H4 (cell line): ENCODE data around the gene SMCO1. TPM values are rescaled to one million over a fixed set of nuclear protein-coding genes. Genes with fewer than 3 reads are reported as not detected.
"Not testable (repeated sequence)": the region's sequence is repeated elsewhere in the genome, so short reads cannot be mapped to it uniquely, and the experiment has no call there.

Source experiments
- DNase-seq: peaks from one replicate; pipeline ENCODE4 v3.0.0-alpha.2; 2015; ENCODE audit warnings: low spot score
- total RNA-seq: library from RNA; depleted of rRNA; stranded (reverse); fragments of >200 nt; shearing (Covaris generic); gene quantifications from 2 replicates; pipeline ENCODE4 v1.2.3, GENCODE V29; 2014; rRNA removed

The SMCO1 gene, protein sequence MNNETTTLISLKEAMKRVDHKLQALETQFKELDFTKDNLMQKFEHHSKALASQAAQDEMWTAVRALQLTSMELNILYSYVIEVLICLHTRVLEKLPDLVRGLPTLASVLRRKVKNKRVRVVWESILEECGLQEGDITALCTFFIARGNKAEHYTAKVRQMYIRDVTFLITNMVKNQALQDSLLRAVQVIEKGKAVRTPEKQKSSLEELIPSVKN
- not detected in 2 replicates for total RNA-seq

DNA sequence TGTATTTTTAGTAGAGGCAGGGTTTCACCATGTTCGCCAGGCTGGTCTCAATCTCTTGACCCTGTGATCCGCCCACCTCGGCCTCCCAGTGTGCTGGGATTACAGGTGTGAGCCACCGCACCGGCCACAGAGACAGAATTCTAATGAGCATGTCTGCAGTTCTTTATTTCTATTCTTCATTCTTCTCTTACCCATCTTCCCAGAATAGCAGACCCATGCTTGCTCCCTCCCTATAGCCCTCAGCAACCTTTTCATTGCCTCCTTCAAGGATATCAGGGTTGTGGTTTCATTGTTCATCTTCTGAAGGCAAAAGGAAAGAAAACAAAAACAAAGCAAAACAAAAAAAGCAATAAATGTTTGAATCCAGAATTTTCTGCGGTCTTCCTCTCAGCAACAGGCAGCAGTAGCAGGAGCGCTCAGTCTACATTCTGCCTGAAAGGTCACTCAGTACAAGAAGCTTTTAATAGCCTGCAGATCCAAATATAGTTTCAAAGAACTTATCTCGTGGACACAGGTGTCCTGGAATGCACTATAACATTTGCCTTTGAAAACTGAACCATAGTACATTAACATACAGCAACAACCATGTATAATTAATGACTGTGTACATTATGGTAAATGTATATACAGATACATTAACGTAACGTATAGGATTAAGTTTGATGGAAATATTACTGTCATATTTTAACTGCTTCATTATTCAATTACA, at the start of gene SMCO1:
TSS of gene SMCO1 (minus strand) at position 434 of the 709 bp plus-strand sequence. CDS start at position 297, 137 bp downstream.
- DNase-seq = no peak

GRCh38 chr3:196563721-196564225, 48.6 kb upstream of the SMCO1 start:
- peak; percentile 63 for DNase-seq

DNA sequence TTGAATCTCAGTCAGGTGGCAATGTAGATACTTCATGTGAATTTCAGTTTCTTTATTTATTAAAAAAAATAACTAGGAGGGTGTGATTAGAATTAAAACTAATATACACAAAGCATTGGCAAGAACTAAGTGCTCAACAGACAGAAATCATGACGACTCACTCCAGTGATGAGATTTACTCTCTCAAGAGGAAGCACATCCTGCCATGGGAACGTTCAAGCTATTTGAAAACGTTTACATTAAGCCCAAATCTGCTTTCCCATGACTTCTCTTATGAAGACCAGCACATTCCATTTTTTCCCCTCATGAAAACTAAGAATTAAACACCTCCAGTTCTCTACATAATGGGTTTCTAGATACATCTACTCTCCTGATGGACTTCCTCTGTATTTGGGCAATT, 44.7 kb upstream of the SMCO1 start:
- no peak for DNase-seq

- DNase-seq = no peak
Measured at GRCh38 chr3:196558476-196558875, 43.3 kb upstream of the SMCO1 start.

DNA sequence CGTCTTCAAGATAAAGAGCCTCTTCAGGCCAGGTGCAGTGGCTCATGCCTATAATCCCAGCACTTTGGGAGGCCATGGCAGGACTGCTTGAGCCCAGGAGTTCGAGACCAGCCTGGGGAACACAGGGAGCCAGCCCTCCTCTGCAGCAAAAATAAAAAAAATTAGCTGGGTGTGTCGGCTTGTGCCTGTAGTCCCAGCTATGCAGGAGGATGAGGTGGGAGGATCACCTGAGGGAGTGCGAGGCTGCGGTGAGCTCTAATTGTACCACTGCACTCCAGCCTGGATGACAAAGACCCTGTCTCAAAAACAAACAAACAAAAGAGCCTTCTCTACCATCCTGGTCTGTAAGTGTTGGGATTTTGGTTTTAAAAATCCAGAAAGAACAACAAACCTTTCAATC, 42.1 kb upstream of the SMCO1 start:
- DNase-seq = no peak

DNA sequence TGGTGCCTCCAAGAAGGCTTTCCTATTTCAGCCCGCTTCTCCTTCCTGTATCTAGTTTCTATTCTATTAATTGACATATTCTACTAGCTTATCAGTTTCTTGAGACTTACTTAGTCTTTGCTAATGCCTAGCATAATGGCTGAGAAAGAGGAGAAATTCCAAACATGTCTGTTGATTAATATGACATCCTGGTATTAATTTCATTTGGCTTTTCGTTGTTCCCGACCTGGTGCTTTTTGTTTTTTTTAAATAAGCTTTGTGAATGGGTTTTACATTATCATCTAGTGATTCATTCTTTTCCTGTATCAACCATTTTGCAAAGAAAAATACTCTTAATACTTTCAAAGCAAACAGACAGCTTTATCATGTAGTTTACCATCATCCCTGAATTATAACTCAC, 40.1 kb upstream of the SMCO1 start:
- DNase-seq = no peak

- no peak for DNase-seq
Measured at GRCh38 chr3:196554205-196554604, 39.1 kb upstream of the SMCO1 start.

- no peak for DNase-seq
Measured at GRCh38 chr3:196553551-196553950, 38.4 kb upstream of the SMCO1 start.

DNA sequence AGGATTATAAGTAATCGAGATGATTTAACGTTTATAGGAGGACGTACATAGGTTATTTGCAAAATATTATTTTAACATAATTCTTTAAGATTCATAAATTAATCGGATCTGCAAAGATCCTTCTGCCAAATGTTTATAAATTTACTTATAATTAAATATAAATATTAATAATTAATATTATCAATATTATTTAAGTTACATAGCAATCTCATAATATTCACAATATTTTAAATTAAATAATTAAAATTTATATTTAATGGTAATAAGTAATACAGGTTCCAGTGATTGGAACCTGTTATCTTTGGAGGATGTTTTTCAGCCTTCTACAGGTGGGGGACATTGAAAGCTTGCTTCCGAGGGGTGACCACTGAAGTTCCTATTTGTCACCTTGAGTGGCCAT, 37.1 kb upstream of the SMCO1 start:
- DNase-seq = no peak

GRCh38 chr3:196550172-196550571, 35.0 kb upstream of the SMCO1 start:
- not testable (repeated sequence) for DNase-seq

DNA sequence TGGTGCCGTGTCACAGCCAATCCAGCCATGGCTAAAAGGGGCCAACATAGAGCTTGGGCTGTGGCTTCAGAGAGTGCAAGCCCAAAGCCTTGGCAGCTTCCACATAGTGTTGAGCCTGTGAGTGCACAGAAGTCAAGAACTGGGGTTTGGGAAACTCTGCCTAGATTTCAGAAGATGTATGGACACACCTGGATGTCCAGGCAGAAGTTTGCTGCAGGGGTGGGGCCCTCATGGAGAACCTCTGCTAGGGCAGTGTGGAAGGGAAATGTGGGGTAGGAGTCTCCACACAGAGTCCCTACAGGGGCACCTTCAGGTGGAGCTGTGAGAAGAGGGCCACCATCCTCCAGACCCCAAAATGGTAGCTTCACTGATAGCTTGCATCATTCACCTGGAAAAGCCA, 34.2 kb upstream of the SMCO1 start:
- not testable (repeated sequence) for DNase-seq

DNA sequence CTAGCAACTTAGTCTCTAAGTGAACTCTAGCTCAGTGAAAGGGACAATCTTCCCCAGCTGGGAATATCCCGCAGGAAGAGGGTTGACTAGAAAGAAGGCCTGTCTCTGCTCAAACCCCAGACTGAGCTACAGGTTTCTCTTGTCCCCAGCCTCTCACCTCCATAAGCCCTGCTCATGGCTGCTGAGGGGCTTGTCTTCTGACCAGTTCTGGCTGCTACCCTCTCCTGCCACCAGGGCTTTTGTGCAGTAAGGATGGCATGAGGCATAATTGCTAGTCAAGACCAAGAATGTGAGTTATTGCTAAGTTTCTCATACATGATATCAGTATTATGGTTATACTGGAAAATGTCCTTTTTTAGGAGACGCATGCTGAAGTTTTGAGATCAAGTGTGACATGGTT, 31.9 kb upstream of the SMCO1 start:
- no peak for DNase-seq

- DNase-seq = no peak
Measured at GRCh38 chr3:196546537-196546936, 31.4 kb upstream of the SMCO1 start.

- DNase-seq = no peak
Measured at GRCh38 chr3:196544491-196544992, 29.4 kb upstream of the SMCO1 start.

GRCh38 chr3:196541684-196542445, 26.7 kb upstream of the SMCO1 start:
- DNase-seq = no peak

DNA sequence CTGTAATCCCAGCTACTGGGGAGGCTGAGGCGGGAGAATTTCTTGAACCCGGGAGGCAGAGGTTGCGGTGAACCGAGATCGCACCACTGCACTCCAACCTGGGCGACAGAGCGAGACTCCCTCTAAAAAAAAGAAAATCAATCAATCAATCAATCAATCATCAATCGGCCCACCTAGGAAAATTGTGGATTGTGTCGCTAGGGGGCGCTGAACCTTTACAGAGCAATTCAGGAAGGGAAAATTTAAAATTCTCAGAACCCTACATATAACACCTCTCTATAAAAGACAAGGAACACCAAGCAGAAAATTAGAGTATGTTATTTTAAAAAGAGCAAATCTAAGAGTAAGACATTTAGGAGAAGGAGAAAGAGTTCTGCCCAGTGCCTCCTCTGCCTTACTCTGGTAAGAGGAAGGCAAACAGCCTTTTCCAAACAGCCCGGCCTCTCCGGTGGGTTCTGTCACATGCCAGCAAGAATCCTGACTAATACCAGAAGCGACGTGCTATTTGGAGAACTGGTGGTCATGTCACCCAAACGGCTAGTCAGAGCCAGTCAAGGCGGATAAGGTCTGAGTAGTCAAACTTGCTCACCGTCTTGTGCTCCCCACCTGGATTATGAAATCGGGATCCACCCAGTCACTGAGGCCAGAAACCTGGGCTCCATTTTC, 22.3 kb upstream of the SMCO1 start:
- DNase-seq = no peak

- no peak for DNase-seq
Measured at GRCh38 chr3:196533260-196533681, 18.1 kb upstream of the SMCO1 start.

DNA sequence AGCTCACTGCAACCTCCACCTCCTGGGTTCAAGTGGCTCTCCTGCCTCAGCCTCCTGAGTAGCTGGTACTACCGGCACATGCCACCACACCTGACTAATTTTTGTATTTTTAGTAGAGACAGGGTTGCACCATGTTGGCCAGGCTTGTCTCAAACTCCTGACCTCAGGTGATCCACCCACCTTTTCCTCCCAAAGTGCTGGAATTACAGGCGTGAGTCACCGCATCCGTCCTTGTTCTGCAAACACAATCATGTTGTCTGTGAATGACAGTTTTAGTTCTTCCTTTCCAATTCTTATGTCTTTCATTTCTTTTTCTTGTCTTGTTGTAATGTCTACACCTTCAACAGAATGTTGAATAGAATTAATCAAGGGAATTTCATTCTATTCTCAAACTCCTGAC, 16.3 kb upstream of the SMCO1 start:
- no peak for DNase-seq

DNA sequence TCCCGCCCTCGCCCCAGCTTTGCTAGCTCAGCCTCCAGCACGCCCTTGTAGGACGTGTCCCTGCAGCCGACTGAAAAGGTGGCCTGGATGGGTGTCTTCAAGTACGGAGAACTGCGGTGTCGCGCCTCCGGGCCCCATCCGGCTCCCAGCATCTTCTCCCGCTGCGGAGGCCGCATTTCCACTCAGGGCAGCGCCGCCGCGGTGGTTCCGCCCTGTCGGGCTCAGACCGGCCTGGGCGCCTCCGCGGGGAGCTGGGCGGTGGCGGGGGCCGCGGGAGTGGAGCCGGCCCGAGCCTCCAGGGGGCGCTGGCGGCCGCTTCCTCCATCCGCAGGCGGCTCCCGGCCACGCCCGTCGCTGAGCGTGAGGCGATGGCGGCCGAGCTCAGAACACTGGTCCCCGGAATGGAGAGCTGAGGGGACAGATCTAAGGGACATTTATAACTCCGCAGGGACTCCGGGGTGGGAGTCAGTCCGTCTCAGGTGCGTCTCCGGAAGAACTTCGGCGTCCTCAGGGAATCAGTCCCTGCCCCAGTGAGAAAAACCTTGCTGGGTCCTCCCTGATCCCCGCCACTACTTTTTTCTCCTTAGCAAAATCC, 13.6 kb upstream of the SMCO1 start:
- DNase-seq = peak; percentile 38

DNA sequence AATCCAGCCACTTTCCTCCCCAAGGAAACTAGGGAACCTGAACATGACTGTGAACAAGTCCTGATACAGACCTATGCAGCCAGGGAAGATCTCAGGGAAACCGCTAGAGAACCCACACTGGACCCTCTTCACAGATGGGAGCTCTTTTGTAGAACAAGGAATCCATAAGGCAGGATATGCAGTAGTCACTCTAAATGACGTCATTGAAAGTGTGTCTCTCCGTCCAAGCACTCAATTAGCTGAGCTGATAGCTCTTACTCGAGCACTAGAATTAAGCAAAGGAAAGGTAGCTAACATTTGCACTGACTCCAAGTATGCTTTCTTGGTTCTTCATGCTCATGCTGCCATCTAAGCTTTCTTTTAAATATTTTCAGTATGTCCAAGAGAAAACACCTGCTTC, 10.0 kb upstream of the SMCO1 start:
- no peak for DNase-seq

GRCh38 chr3:196524527-196524926, 9.4 kb upstream of the SMCO1 start:
- no peak for DNase-seq
